GM18499 (cell line): ENCODE measurements around the gene DRG2.

Experiments
- ATAC-seq: cut with Tn5 transposase; IDR thresholded peaks from one replicate; pipeline ENCODE4 v1.9.1; 2021; ENCODE audit warnings: moderate number of reproducible peaks; ENCODE audit not compliant: insufficient read depth, unreplicated experiment

The DRG2 gene

DNA sequence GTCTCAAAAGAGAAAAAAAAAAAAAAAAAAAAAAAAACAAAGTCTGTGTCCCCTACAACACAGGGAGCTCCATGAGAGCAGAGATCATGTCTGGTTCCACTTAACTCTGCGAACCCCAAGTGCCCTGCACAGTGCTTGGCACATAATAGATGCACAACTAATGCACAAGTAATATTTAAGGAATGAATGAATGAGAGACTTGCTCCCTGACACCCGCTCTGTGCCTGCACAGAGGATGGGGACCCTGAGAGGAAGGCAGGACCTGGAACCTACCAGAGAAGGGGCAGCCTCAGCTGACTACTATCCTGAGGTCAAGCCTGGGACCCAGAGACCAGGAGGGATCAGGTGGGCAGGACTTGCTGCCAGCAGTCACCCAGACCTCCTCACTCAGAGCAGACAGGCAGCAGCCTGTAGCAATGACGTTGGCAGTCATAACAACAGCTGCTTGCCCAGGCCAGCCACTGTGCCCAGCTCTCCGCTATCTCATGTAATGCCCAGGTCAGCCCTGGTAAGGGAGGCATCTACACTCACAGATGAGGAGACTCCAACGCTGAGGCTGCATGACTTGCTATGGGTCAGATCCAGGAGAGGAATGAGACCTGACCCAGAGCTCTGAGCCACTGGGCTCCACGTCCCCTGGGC lies 23.7 kb downstream of the DRG2 start:
- ATAC-seq: no peak

DNA sequence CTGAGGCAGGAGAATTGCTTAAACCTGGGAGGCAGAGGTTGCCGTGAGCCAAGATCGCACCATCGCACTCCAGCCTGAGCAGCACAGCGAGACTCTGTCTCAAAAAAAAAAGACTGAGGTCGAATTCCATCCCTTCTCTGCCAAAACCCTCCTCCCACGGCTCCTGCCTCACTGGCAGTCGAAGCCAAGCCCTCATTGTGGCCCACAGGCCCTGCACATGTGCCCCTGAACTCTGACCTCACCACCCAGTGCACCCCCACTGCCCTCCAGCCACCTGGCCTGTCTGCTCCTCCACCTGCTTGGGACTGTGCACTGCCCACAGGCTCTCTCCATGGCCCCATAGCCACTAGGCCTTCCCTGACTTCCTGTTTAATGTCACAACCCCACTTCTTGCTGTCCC lies 27.8 kb downstream of the DRG2 start:
- no peak for ATAC-seq

DNA sequence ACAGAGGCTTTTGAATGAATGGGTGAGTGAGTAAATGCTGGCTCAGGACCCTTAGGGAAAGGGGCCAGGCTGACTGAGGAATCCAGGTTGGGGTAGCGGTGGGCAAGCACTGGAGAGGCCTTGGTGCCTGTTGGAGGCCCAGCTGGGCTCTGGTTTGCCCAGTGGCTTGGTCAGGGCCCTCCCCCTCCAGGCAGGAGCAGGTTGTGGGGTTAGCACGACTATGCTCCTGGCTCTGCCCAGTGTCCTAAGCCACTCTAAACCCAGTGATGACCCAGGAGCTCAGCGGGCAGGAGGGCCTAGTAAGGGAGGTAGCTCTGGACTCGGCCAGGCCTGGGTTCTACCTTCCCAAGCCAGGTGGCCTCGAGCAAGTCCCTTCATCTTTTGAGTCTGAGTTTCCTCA lies 28.3 kb downstream of the DRG2 start:
- ATAC-seq: no peak

DNA sequence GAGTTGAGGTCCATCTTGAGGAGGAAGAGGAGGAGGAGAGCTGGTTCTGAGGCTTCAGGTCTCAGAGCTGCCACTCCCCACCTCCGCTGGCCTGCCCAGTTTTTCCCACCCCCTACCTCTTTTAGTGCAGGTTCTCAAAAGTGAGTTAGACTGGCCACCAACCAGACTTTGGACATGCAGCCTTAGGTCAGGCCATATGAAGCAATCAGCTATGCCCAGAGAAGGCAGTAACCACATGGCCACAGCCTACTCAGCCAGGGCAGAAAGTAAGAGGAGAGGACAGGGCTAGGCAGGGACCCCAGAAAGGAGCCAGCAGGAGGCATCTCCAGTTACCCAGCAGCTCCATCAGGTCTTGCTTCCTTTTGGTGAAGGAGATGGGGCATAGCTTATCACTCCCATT lies 29.8 kb downstream of the DRG2 start:
- no peak for ATAC-seq

DNA sequence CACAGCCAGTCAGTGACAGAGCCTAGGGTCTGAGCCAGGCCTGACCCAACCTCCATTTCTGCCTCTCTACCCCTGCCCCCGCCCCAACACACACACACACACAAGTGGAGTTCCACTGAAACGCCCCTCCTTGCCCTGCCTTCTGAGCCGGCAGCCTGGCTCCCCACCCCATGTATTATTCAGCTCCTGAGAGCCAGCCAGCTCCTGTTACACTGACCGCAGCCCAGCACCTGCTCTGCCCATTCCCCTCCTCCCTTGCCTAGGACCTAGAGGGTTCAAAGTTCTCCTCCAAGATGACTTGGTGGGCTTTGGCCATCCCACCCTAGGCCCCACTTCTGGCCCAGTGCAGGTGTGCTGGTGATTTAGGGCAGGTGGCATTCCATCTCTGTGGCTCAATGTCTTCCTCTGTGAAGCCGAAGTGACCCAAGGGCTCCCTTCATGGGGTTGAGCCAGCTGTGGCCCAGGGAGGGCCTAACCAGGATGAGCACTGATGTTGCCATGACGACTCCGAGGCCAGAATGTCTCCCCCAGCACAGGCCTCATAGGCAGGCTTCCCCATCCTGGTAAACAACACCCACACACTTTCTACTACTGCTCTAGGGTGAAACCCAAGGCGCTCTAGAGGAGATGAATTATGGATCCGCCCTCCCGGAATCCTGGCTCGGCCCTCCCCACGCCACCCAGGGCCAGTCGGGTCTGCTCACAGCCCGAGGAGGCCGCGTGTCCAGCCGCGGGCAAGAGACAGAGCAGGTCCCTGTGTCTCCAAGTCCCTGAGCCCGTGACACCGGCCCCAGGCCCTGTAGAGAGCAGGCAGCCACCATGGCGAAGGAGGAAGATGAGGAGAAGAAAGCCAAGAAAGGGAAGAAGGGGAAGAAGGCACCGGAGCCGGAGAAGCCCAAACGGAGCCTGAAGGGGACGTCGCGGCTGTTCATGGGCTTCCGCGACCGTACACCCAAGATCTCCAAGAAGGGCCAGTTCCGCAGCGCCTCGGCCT lies 30.5 kb downstream of the DRG2 start:
- no peak for ATAC-seq

DNA sequence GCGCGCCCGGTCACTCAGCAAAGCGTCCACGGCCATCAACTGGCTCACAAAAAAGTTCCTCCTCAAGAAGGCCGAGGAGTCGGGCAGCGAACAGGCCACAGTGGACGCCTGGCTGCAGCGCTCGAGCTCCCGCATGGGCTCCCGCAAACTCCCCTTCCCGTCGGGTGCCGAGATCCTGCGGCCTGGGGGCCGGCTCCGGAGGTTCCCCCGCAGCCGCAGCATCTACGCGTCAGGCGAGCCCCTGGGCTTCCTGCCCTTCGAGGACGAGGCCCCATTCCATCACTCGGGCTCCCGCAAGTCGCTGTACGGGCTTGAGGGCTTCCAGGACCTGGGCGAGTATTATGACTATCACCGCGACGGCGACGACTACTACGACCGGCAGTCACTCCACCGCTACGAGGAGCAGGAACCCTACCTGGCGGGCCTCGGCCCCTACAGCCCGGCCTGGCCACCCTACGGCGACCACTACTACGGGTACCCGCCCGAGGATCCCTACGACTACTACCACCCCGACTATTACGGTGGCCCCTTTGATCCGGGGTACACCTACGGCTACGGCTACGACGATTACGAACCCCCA lies 31.5 kb downstream of the DRG2 start:
- no peak for ATAC-seq

DNA sequence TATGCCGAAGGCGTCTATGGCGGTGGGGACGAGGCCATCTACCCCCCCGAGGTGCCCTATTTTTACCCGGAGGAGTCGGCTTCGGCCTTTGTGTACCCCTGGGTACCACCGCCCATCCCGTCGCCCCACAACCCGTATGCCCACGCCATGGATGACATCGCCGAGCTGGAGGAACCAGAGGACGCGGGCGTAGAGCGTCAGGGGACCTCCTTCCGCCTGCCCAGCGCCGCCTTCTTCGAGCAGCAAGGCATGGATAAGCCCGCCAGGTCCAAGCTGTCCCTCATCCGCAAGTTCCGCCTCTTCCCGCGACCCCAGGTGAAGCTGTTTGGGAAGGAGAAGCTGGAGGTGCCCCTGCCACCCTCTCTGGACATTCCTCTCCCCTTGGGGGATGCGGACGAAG lies 32.2 kb downstream of the DRG2 start:
- no peak for ATAC-seq

DNA sequence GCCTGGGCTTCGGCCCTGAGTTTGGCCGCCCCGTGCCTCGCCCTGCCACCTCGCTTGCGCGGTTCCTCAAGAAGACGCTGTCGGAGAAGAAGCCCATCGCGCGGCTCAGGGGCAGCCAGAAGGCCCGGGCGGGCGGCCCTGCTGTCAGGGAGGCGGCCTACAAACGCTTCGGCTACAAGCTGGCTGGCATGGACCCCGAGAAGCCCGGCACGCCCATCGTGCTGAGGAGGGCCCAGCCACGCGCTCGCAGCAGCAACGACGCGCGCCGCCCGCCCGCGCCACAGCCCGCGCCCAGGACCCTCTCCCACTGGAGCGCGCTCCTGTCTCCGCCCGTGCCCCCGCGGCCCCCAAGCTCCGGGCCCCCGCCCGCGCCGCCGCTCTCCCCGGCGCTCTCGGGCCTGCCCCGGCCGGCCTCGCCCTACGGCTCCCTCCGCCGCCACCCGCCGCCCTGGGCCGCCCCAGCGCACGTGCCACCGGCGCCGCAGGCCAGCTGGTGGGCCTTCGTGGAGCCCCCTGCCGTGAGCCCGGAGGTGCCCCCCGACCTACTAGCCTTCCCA lies 32.8 kb downstream of the DRG2 start:
- no peak for ATAC-seq

DNA sequence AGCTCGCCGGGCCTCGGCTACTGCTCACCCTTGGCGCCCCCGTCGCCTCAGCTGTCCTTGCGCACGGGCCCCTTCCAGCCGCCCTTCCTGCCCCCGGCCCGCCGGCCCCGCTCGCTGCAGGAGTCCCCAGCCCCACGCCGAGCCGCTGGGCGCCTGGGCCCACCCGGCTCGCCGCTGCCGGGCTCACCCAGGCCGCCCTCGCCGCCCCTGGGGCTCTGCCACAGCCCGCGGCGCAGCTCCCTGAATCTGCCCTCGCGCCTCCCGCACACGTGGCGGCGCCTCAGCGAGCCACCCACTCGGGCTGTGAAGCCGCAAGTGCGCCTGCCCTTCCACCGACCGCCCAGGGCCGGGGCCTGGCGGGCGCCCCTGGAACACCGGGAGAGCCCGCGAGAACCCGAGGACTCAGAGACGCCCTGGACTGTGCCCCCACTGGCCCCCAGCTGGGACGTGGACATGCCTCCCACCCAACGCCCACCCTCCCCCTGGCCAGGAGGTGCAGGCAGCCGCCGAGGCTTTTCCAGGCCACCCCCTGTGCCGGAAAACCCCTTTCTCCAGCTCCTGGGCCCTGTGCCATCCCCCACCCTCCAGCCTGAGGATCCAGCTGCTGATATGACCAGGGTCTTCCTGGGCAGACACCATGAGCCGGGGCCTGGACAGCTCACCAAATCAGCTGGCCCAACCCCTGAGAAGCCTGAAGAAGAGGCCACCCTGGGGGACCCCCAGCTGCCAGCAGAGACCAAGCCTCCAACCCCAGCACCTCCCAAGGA lies 33.6 kb downstream of the DRG2 start:
- ATAC-seq: no peak

DNA sequence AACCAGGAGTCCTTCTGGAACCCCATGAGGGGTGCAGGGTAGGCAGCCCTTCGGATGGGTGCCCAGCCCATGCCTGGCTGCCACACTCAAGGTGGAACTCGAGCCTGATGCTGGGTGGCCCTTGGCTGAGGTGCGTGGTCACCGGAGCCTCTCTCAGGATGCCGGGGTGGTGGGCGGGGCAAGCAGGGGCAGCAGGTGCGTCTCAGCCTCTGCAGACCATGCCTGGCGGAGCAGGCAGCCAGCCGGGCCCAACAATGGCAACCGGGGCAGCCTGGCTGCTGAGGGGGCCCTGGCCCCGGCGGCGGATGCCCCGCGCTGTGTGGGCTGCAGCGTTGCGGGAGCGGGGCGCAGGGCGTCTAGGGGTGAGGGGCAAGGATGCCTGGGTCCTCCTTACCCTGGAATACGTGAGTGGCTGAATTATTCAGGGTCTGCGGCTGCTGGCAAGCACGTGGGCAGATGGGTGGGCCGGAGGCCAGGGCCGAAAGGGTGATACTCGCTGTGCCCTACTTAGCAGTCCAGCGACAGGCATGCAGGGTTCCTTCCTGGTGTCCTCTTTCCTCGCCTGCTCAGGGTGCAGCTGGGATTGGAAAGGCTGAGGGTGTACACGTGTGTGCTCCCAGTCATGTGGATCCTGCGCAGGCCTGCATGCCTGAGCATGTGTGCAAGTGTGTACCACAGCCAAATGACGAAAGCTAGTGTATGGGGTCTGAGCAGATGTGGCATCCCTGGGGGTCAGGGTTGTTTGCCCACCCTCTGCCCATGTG lies 35.4 kb downstream of the DRG2 start:
- ATAC-seq: no peak

DNA sequence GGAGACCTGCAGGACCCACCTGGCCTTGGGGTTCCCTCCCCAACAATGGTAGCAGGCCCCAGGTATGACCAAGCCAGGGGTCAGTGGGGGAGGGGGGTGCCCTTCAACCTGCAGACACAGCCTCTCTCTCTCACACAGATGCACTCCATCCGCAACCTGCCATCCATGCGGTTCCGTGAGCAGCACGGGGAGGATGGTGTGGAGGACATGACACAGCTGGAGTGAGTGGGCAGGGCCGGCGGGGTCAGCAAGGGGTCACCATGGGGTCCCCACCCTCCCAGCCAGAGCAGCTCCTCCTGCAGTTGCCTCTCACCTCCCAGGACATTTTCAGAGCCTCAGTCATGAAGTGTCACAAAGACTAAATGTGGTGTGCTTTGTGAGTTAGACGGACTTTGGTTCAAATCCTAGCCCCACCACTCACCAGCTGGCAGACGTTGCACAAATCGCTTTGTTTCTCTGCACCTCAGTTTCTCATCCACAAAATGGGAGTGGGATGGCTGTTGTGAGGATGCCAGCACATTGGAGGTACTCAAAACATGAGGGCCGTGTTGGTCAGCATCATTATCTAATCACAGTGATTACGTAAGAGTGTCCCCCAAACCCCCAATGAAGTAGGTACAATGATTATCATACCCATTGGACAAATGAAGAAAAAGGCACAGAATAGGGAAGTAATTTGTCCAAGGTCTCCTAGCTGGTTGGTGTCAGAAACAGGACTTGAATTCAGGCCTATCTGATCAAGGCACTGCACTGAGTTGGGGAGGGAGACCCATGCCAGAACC lies 36.8 kb downstream of the DRG2 start:
- ATAC-seq: no peak

DNA sequence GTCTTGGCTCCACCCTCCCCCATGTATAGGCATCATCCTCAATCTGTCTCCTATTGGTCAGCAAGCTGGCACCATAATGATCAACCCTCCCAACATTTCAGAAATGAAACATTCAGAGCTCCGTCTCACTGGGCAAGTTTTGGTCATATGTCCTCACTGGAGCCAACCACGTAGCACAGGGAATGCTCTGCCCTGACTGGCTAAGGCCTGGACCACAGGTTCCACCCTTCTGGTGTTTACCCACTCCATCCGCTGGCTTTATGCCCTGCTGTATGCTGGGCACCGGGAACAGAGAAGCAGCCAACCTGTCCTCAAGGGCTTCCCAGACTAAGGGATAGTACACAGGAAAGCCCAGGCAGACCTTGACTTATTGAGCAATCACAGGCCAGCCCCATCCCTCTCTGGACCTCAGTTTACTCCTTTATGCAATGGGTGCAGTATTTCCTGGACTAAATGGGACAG lies 41.3 kb downstream of the DRG2 start:
- ATAC-seq: no peak

DNA sequence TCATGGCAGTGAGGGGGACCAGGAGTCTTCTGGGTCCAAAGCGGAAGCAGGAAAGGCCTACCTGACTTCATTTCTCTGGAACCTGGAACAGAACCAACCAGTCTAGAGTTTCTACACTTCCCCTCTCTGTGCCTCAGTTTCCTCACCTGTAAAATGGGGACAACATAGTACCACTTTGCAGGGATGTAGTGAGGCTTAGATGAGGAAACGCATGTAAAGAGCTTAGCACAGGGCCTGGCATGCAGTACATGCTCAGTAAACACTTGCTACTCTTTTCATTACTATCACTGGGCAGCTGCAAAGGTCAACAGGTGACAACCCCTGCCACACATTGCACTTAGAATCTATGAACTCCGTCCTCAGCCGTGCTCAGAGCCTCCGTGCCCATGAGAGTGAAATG lies 45.0 kb downstream of the DRG2 start:
- ATAC-seq: no peak

DNA sequence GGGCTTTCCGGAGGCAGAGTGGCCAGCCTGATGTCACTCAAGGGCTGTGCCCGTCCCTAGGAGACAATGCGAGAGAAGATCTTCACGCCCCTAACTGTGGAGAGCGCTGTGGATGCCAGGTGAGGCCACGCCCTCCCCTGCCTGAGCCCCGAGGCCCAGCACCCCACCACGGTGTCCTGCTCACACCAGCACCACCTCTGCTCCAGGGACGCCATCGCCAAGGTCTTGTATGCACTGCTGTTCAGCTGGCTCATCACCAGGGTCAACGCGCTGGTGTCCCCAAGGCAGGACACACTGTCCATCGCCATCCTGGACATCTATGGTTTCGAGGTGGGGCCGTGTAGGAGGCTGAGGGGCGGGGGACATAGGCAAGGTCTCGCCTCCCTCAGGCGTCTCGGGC lies 48.6 kb downstream of the DRG2 start:
- no peak for ATAC-seq

DNA sequence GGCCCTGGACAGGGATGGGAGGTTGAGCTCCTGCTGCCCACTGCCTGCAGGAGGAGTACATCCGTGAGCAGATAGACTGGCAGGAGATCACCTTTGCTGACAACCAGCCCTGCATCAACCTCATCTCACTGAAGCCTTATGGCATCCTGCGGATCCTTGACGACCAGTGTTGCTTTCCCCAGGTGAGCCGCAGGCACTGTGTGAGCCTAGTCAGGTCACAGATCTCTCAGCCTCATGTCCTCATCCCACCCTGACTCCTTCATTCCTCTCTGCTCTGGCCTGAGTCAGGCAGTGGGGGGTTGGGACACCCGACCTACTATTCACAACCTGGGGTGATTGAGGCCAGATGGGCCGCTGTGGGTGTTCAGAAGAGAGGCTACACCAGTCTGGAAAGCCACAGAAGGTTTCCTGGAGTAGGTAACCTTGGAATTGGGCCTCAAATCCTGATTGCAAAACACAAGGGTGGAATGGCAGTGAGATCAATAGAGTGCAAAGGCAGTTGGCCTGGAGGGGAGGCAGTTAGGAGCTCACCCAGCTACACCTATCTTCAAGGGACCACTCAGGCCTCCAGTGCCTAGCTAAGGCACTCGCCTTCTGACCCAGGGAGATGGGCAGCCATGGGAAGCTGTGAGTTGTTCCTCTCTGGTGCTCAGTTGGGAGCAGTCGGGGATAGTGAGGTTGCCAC lies 50.5 kb downstream of the DRG2 start:
- ATAC-seq: no peak

DNA sequence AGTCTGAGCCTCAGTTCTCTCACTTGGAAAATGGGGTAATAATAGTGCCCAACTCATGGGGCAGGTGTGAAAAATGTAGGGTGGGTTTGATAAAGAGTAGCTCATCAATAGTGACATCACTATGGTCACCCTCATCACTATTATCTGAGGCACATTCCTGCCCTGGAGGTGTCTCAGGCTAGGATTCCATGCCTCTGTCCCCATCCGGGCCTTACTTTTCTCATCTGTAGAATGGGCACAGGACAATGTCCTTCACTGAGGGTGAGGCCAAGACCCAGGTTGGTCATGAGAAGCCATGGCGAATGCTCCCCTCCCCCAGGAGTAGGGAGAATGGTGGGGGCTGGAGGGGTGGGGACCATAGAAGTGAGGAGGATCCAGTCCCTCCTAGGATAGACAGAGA lies 51.3 kb downstream of the DRG2 start:
- no peak for ATAC-seq

DNA sequence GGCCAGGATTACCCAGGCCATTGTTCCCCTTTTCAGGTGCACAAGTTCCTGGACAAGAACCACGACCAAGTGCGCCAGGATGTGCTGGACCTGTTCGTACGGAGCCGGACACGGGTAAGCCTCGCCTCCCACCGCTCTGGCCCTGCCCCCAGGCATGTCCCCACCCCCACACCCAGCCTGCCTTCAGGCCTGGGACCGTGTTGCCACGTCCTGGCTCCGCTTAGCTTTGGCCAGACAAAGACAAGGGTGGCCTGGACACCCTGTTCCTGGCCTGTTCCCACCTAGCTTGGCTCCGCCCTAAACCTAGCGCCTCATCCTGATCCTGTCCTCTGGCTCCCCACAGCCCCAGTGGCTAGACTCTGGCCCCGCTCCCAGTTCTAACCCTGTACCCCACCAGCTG lies 51.8 kb downstream of the DRG2 start:
- no peak for ATAC-seq

DNA sequence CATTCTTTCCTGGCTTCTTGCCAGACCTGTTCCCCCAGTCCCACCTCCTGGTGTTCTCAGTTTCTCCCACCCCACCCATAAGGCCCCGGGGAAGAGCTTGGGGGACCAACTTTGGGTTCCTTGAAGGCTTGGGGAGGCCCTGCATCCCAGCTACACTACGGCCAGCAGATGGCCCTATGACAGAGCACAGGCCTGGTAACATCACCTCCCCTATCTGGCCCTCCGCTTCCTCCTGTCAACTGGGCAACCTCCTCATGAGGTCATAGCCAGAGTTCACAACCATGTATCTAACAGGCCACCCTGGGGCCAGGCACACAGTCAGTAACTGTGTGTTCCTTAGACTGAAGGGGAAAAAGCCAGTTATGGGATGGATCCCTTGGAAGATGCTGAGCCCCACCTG lies 52.2 kb downstream of the DRG2 start:
- no peak for ATAC-seq
